Aorta (tissue), 5 donors: ENCODE results near the gene PTPRN2. TPM values are rescaled to one million over a fixed set of nuclear protein-coding genes. Genes with fewer than 3 reads are reported as not detected.
A peak's percentile ranks its signal among the peaks of the same experiment; 100 is the strongest.

Experiments
- ATAC-seq: fragments of 200-7000 bp; cut with Tn5 transposase; one replicate; pipeline ENCODE4 v1.9.1; 2022; ENCODE audit warnings: moderate library complexity; ENCODE audit not compliant: low FRiP score
- DNase-seq, 2 donors: peaks; one replicate each; pipeline ENCODE4 v3.0.0-alpha.2; 2020
- H3K27ac ChIP-seq, 2 donors: one replicate each; pipeline ENCODE4 v1.5.1; 2013; ENCODE audit warnings: low read length in 2 of 2, mild to moderate bottlenecking in 2 of 2, moderate library complexity in 2 of 2, control low read depth in 1 of 2, inconsistent platforms in 1 of 2, low read depth in 1 of 2
- H3K27me3 ChIP-seq, 2 donors: one replicate each; pipeline ENCODE4 v1.6.1; 2013; ENCODE audit warnings: control low read depth in 1 of 2, low read length in 1 of 2, mild to moderate bottlenecking in 1 of 2, moderate library complexity in 1 of 2; ENCODE audit not compliant: insufficient read depth in 2 of 2, control insufficient read depth in 1 of 2
- H3K36me3 ChIP-seq, 2 donors: one replicate each; pipeline ENCODE4 v1.6.1; 2013; ENCODE audit warnings: control low read depth in 1 of 2, low read length in 1 of 2, mild to moderate bottlenecking in 1 of 2; ENCODE audit not compliant: insufficient read depth in 2 of 2, control insufficient read depth in 1 of 2
- H3K4me1 ChIP-seq, 2 donors: one replicate each; pipeline ENCODE4 v1.6.1; 2013; ENCODE audit warnings: low read length in 2 of 2, control low read depth in 1 of 2, mild to moderate bottlenecking in 1 of 2, moderate library complexity in 1 of 2; ENCODE audit not compliant: insufficient read depth in 2 of 2, control insufficient read depth in 1 of 2
- H3K4me3 ChIP-seq, 2 donors: one replicate each; pipeline ENCODE4 v1.5.1; 2013; ENCODE audit warnings: low read length in 2 of 2, control low read depth in 1 of 2, mild to moderate bottlenecking in 1 of 2
- H3K9me3 ChIP-seq: one replicate; pipeline ENCODE4 v1.6.1; 2013; ENCODE audit warnings: mild to moderate bottlenecking, low read length; ENCODE audit not compliant: control insufficient read depth
- WGBS, 2 donors: extraction: QIAGEN DNeasy Blood & Tissue Kit; methylation state at CpG; one replicate each; pipeline ENCODE4 v1.1.7; 2013; 5-methylcytosine and 5-hydroxymethylcytosine counted together
- intact Hi-C, 2 donors: fragments of 100-400 bp; cut with DNase I; formaldehyde crosslinking; loops; one replicate each; pipeline versions ENCODE4 v1.14.2 to v1.15.0; 2022
- polyA plus RNA-seq, 2 donors: library from polyadenylated mRNA; stranded (reverse); fragments of 200-250 nt; gene quantifications; one replicate each; pipeline ENCODE4 v1.2.3, GENCODE V29; 2013
- total RNA-seq, 2 donors: library from RNA; stranded (reverse); fragmentation: NEBNext Ultra II Directional; extraction: Animal tissue kit (Norgen Biotek cat#: 25700); gene quantifications; one replicate each; pipeline ENCODE4 v1.2.1, GENCODE V29; 2021
- donor health status: healthy with polysubstance abuse.
- donor health status: Bipolar disorder and iron deficiency.
- donor health status: DM: no; HTN: no; CAD: no.
- donor health status: DM: no; HTN: no; CAD: no.
- donor health status: DM: yes; HTN: yes; CAD: no.

Gene PTPRN2
- total and polyA plus RNA-seq, 4 donors: 0.67 to 3.3 (median 1.4) TPM

GRCh38 chr7:157541295-157542067 lies 1046.1 kb downstream of the PTPRN2 start:
- H3K4me1 ChIP-seq: no peaks in the 10 kb centered on the region
- H3K36me3 ChIP-seq: no peaks in the 10 kb centered on the region
- intact Hi-C loops: no loop called here
- 87 to 88% methylated on average over 26 of the region's 26 CpGs for WGBS, 2 donors
- no peak overlapping the region for H3K4me3 ChIP-seq
- ATAC-seq (no peak), DNase-seq (peak in 1 of 2 donors; percentile 70)
- H3K9me3 ChIP-seq: no peaks in the 10 kb centered on the region
- H3K27ac ChIP-seq: no peak overlapping the region
- H3K27me3 ChIP-seq: no peaks in the 10 kb centered on the region

- intact Hi-C loops: no loop called here
- DNase-seq (peak in 1 of 2 donors; percentile 57), ATAC-seq (no peak)
- H3K27ac ChIP-seq: no peak overlapping the region
- H3K27me3 ChIP-seq: no peaks in the 10 kb centered on the region
- WGBS, 2 donors: 57 to 63% methylated on average over 32 of the region's 32 CpGs
- no peaks in the 10 kb centered on the region for H3K4me1 ChIP-seq
- no peak overlapping the region for H3K4me3 ChIP-seq
- no peaks in the 10 kb centered on the region for H3K9me3 ChIP-seq
- no peaks in the 10 kb centered on the region for H3K36me3 ChIP-seq
These were observed 1046.9 kb downstream of the PTPRN2 start for GRCh38 chr7:157540606-157541294.

GRCh38 chr7:157540020-157540419 lies 1047.6 kb downstream of the PTPRN2 start:
- no peak overlapping the region for H3K4me3 ChIP-seq
- no peaks in the 10 kb centered on the region for H3K36me3 ChIP-seq
- 84 to 85% methylated on average over 18 of the region's 18 CpGs for WGBS, 2 donors
- peak in 1 of 2 donors; percentile 56 for DNase-seq
- peak; percentile 30 for ATAC-seq
- no peaks in the 10 kb centered on the region for H3K9me3 ChIP-seq
- intact Hi-C loops: no loop called here
- H3K4me1 ChIP-seq: no peaks in the 10 kb centered on the region
- H3K27me3 ChIP-seq: no peaks in the 10 kb centered on the region
- no peak overlapping the region for H3K27ac ChIP-seq

- peak in 1 of 2 donors; percentile 31 for DNase-seq
- Histone ChIP-seq H3K9me3 (no peaks in the 10 kb centered on the region), H3K4me3 (no peak overlapping the region), H3K27me3 (no peaks in the 10 kb centered on the region), H3K36me3 (no peaks in the 10 kb centered on the region), H3K27ac (no peak overlapping the region), H3K4me1 (no peaks in the 10 kb centered on the region)
- 84 to 85% methylated on average over 19 of the region's 19 CpGs for WGBS, 2 donors
- no peak for ATAC-seq
- intact Hi-C loops: no loop called here
These were observed 1048.1 kb downstream of the PTPRN2 start for GRCh38 chr7:157539521-157539920.

- no peak overlapping the region for H3K27ac ChIP-seq
- no peaks in the 10 kb centered on the region for H3K4me1 ChIP-seq
- intact Hi-C loops: no loop called here
- no peak overlapping the region for H3K4me3 ChIP-seq
- H3K9me3 ChIP-seq: no peaks in the 10 kb centered on the region
- H3K27me3 ChIP-seq: no peaks in the 10 kb centered on the region
- 91 to 93% methylated on average over 10 of the region's 10 CpGs for WGBS, 2 donors
- no peaks in the 10 kb centered on the region for H3K36me3 ChIP-seq
- DNase-seq (peak in 1 of 2 donors; percentile 45), ATAC-seq (no peak)
These were observed 1048.9 kb downstream of the PTPRN2 start for GRCh38 chr7:157538735-157539134.

- Histone ChIP-seq H3K27me3 (no peaks in the 10 kb centered on the region), H3K4me1 (no peaks in the 10 kb centered on the region), H3K4me3 (no peak overlapping the region), H3K9me3 (no peaks in the 10 kb centered on the region), H3K27ac (no peak overlapping the region), H3K36me3 (no peaks in the 10 kb centered on the region)
- intact Hi-C loops: no loop called here
- no peak for ATAC-seq
- DNase-seq: peak; percentile 6 to 63
- 79 to 86% methylated on average over 11 of the region's 11 CpGs for WGBS, 2 donors
These were observed 1049.3 kb downstream of the PTPRN2 start for GRCh38 chr7:157538321-157538720.

- DNase-seq: peak; percentile 8 to 51
- intact Hi-C loops: no loop called here
- 79 to 86% methylated on average over 5 of the region's 5 CpGs for WGBS, 2 donors
These were observed 1050.6 kb downstream of the PTPRN2 start for GRCh38 chr7:157537056-157537455.

GRCh38 chr7:157532068-157532467 lies 1055.6 kb downstream of the PTPRN2 start:
- WGBS, 2 donors: 89 to 93% methylated on average over 3 of the region's 3 CpGs
- ATAC-seq: no peak
- Histone ChIP-seq H3K4me1 (no peaks in the 10 kb centered on the region), H3K36me3 (no peaks in the 10 kb centered on the region), H3K4me3 (no peak overlapping the region), H3K27me3 (no peaks in the 10 kb centered on the region), H3K27ac (no peak overlapping the region), H3K9me3 (no peaks in the 10 kb centered on the region)
- no peak for DNase-seq
- intact Hi-C loops: no loop called here

More at GRCh38 chr7:157537056-157537455, 1050.6 kb downstream of the PTPRN2 start:
- Histone ChIP-seq H3K4me3 (no peak overlapping the region), H3K36me3 (no peaks in the 10 kb centered on the region), H3K27ac (no peak overlapping the region), H3K9me3 (no peaks in the 10 kb centered on the region), H3K4me1 (no peaks in the 10 kb centered on the region), H3K27me3 (no peaks in the 10 kb centered on the region)
- ATAC-seq: no peak
